Activated naive CD4-positive, alpha-beta T cell treated with anti-CD3 and anti-CD28 coated beads for 36 hours (primary cell): ENCODE measurements around the gene LRP1B. TPM values are rescaled to one million over a fixed set of nuclear protein-coding genes. Genes with fewer than 3 reads are reported as not detected.

ENCODE experiments used
- CTCF ChIA-PET: fragments of 350-600 bp; sonication (Branson Sonifier 250); formaldehyde crosslinking; loops from one replicate; lab custom pipeline; 2021; ENCODE audit warnings: antibody characterized with exemption; lab: Charles Lee
- DNase-seq: peaks from one replicate; pipeline ENCODE4 v3.0.0-alpha.2; 2020
- H3K27ac Mint-ChIP-seq: one replicate; pipeline ENCODE4 v1.8.0; 2021; ENCODE audit warnings: mild to moderate bottlenecking, mixed read lengths
- H3K27me3 Mint-ChIP-seq: one replicate; pipeline ENCODE4 v1.8.0; 2021; ENCODE audit warnings: low read depth, mixed read lengths
- H3K36me3 Mint-ChIP-seq: one replicate; pipeline ENCODE4 v1.8.0; 2021; ENCODE audit warnings: low read depth, mixed read lengths
- H3K4me1 Mint-ChIP-seq: one replicate; pipeline ENCODE4 v1.8.0; 2021; ENCODE audit warnings: low read depth, mixed read lengths
- H3K4me3 Mint-ChIP-seq: one replicate; pipeline ENCODE4 v1.8.0; 2021; ENCODE audit warnings: mild to moderate bottlenecking, moderate library complexity, mixed read lengths
- H3K9me3 Mint-ChIP-seq: one replicate; pipeline ENCODE4 v1.8.0; 2021; ENCODE audit warnings: mixed read lengths
- intact Hi-C: fragments of 100-400 bp; cut with micrococcal nuclease; formaldehyde crosslinking; loops from one replicate; pipeline ENCODE4 v1.15.1; 2023
- total RNA-seq, 2 experiments: library from RNA; stranded (reverse); gene quantifications; one replicate each; pipeline ENCODE4 v1.2.3, GENCODE V29; 2021

Gene LRP1B
- total RNA-seq, 2 experiments from 2014 or later: not detected

GRCh38 chr2:140808820-140809219 lies 1322.0 kb downstream of the LRP1B start:
- no peak for DNase-seq
- Mint-ChIP-seq H3K9me3 (peaks cover 7% of the 10 kb centered on the region), H3K27me3 (no peaks in the 10 kb centered on the region), H3K27ac (no peak overlapping the region), H3K4me3 (no peak overlapping the region), H3K4me1 (no peaks in the 10 kb centered on the region), H3K36me3 (no peaks in the 10 kb centered on the region)
- CTCF ChIA-PET: no interaction called here
- intact Hi-C loops: no loop called here

GRCh38 chr2:140808211-140808610 lies 1322.6 kb downstream of the LRP1B start:
- intact Hi-C loops: no loop called here
- Mint-ChIP-seq H3K4me1 (no peaks in the 10 kb centered on the region), H3K27ac (no peak overlapping the region), H3K4me3 (no peak overlapping the region), H3K36me3 (no peaks in the 10 kb centered on the region), H3K9me3 (peaks cover 8% of the 10 kb centered on the region), H3K27me3 (no peaks in the 10 kb centered on the region)
- CTCF ChIA-PET: no interaction called here
- no peak for DNase-seq

- H3K4me1 Mint-ChIP-seq: no peaks in the 10 kb centered on the region
- peaks cover 16% of the 10 kb centered on the region for H3K9me3 Mint-ChIP-seq
- no peak overlapping the region for H3K27ac Mint-ChIP-seq
- no peaks in the 10 kb centered on the region for H3K36me3 Mint-ChIP-seq
- no peaks in the 10 kb centered on the region for H3K27me3 Mint-ChIP-seq
- no peak overlapping the region for H3K4me3 Mint-ChIP-seq
- DNase-seq: no peak
- CTCF ChIA-PET: interaction anchor here (0.6 to 1.1 kb wide), 2 partner anchors 11 to 42 kb away, joined by 3 read pairs; no protein-coding TSS in a partner anchor
- intact Hi-C loops: no loop called here
These were observed 1326.0 kb downstream of the LRP1B start for GRCh38 chr2:140804700-140805260.

- no peak overlapping the region for H3K4me3 Mint-ChIP-seq
- H3K9me3 Mint-ChIP-seq: peaks cover 16% of the 10 kb centered on the region
- H3K4me1 Mint-ChIP-seq: no peaks in the 10 kb centered on the region
These were observed 1329.5 kb downstream of the LRP1B start for GRCh38 chr2:140801311-140801710.

GRCh38 chr2:140797718-140798117 lies 1333.1 kb downstream of the LRP1B start:
- H3K27me3 Mint-ChIP-seq: no peaks in the 10 kb centered on the region
- CTCF ChIA-PET: no interaction called here

More at GRCh38 chr2:140801311-140801710, 1329.5 kb downstream of the LRP1B start:
- Mint-ChIP-seq H3K27ac (no peak overlapping the region), H3K36me3 (no peaks in the 10 kb centered on the region), H3K27me3 (no peaks in the 10 kb centered on the region)
- DNase-seq: no peak
- CTCF ChIA-PET: no interaction called here
- intact Hi-C loops: no loop called here

GRCh38 chr2:140791802-140792201 lies 1339.0 kb downstream of the LRP1B start:
- no peaks in the 10 kb centered on the region for H3K4me1 Mint-ChIP-seq
- no peak overlapping the region for H3K27ac Mint-ChIP-seq
- CTCF ChIA-PET: no interaction called here
- no peaks in the 10 kb centered on the region for H3K36me3 Mint-ChIP-seq
- intact Hi-C loops: no loop called here
- H3K4me3 Mint-ChIP-seq: no peak overlapping the region
- H3K27me3 Mint-ChIP-seq: no peaks in the 10 kb centered on the region
- no peak for DNase-seq
- H3K9me3 Mint-ChIP-seq: peaks cover 6% of the 10 kb centered on the region

More at GRCh38 chr2:140797718-140798117, 1333.1 kb downstream of the LRP1B start:
- no peak for DNase-seq
- no peaks in the 10 kb centered on the region for H3K36me3 Mint-ChIP-seq
- no peaks in the 10 kb centered on the region for H3K4me1 Mint-ChIP-seq
- peaks cover 13% of the 10 kb centered on the region for H3K9me3 Mint-ChIP-seq
- intact Hi-C loops: no loop called here
- H3K4me3 Mint-ChIP-seq: no peak overlapping the region
- H3K27ac Mint-ChIP-seq: no peak overlapping the region

- no peaks in the 10 kb centered on the region for H3K27me3 Mint-ChIP-seq
- CTCF ChIA-PET: no interaction called here
- H3K36me3 Mint-ChIP-seq: no peaks in the 10 kb centered on the region
- intact Hi-C loops: no loop called here
- no peak for DNase-seq
- no peaks in the 10 kb centered on the region for H3K4me1 Mint-ChIP-seq
- H3K9me3 Mint-ChIP-seq: peaks cover 8% of the 10 kb centered on the region
- H3K4me3 Mint-ChIP-seq: no peak overlapping the region
- H3K27ac Mint-ChIP-seq: no peak overlapping the region
These were observed 1344.2 kb downstream of the LRP1B start for GRCh38 chr2:140786585-140786984.

GRCh38 chr2:140775411-140775810 lies 1355.4 kb downstream of the LRP1B start:
- DNase-seq: no peak
- Mint-ChIP-seq H3K36me3 (no peaks in the 10 kb centered on the region), H3K4me3 (no peak overlapping the region), H3K27me3 (no peaks in the 10 kb centered on the region), H3K4me1 (no peaks in the 10 kb centered on the region), H3K9me3 (no peaks in the 10 kb centered on the region), H3K27ac (no peak overlapping the region)
- intact Hi-C loops: no loop called here
- CTCF ChIA-PET: no interaction called here

GRCh38 chr2:140770645-140771044 lies 1360.2 kb downstream of the LRP1B start:
- Mint-ChIP-seq H3K27ac (no peak overlapping the region), H3K27me3 (no peaks in the 10 kb centered on the region), H3K36me3 (no peaks in the 10 kb centered on the region), H3K9me3 (no peaks in the 10 kb centered on the region), H3K4me3 (no peak overlapping the region), H3K4me1 (no peaks in the 10 kb centered on the region)
- CTCF ChIA-PET: no interaction called here
- no peak for DNase-seq
- intact Hi-C loops: no loop called here

- Mint-ChIP-seq H3K4me3 (no peak overlapping the region), H3K27ac (no peak overlapping the region), H3K4me1 (no peaks in the 10 kb centered on the region), H3K9me3 (no peaks in the 10 kb centered on the region), H3K36me3 (no peaks in the 10 kb centered on the region), H3K27me3 (no peaks in the 10 kb centered on the region)
- no peak for DNase-seq
- CTCF ChIA-PET: no interaction called here
- intact Hi-C loops: no loop called here
These were observed 1369.0 kb downstream of the LRP1B start for GRCh38 chr2:140761807-140762206.

GRCh38 chr2:140759426-140760156 lies 1371.2 kb downstream of the LRP1B start:
- intact Hi-C loops: no loop called here
- H3K36me3 Mint-ChIP-seq: no peaks in the 10 kb centered on the region
- peaks cover 1% of the 10 kb centered on the region for H3K9me3 Mint-ChIP-seq
- H3K27me3 Mint-ChIP-seq: no peaks in the 10 kb centered on the region
- no peak for DNase-seq
- no peaks in the 10 kb centered on the region for H3K4me1 Mint-ChIP-seq
- H3K4me3 Mint-ChIP-seq: no peak overlapping the region
- H3K27ac Mint-ChIP-seq: no peak overlapping the region
- CTCF ChIA-PET: no interaction called here

GRCh38 chr2:140747665-140748064 lies 1383.2 kb downstream of the LRP1B start:
- Mint-ChIP-seq H3K27ac (no peak overlapping the region), H3K9me3 (peaks cover 4% of the 10 kb centered on the region), H3K27me3 (no peaks in the 10 kb centered on the region), H3K4me3 (no peak overlapping the region), H3K4me1 (no peaks in the 10 kb centered on the region), H3K36me3 (no peaks in the 10 kb centered on the region)
- intact Hi-C loops: no loop called here
- no peak for DNase-seq
- CTCF ChIA-PET: no interaction called here

- Mint-ChIP-seq H3K4me3 (no peak overlapping the region), H3K36me3 (no peaks in the 10 kb centered on the region), H3K9me3 (peaks cover 4% of the 10 kb centered on the region), H3K4me1 (no peaks in the 10 kb centered on the region), H3K27ac (no peak overlapping the region), H3K27me3 (no peaks in the 10 kb centered on the region)
- intact Hi-C loops: no loop called here
- no peak for DNase-seq
- CTCF ChIA-PET: no interaction called here
These were observed 1383.7 kb downstream of the LRP1B start for GRCh38 chr2:140747090-140747489.
